Astrocyte (in vitro differentiated cells and primary cell): ENCODE results near the gene PARD3B. TPM values are rescaled to one million over a fixed set of nuclear protein-coding genes. Genes with fewer than 3 reads are reported as not detected.

Source experiments
- DNase-seq: peaks from one replicate; pipeline ENCODE4 v3.0.0-alpha.2; 2010; ENCODE audit warnings: low read depth
- FAIRE-seq: peaks from 2 replicates; lab custom pipeline; 2011; peaks lifted over from hg19 to GRCh38; lab: Jason Lieb, UNC
- H2AFZ ChIP-seq: 2 replicates; pipeline ENCODE4 v1.6.0; 2012; ENCODE audit warnings: low read depth, low read length, inconsistent platforms
- H3K27ac ChIP-seq: 2 replicates; pipeline ENCODE4 v1.5.1; 2011; ENCODE audit warnings: low read depth, low read length, inconsistent platforms
- H3K27me3 ChIP-seq: 2 replicates; pipeline ENCODE4 v1.6.0; 2011; ENCODE audit warnings: low read length, inconsistent platforms; ENCODE audit not compliant: insufficient read depth
- H3K36me3 ChIP-seq: 2 replicates; pipeline ENCODE4 v1.5.1; 2011; ENCODE audit warnings: low read length, inconsistent platforms; ENCODE audit not compliant: insufficient read depth
- H3K4me1 ChIP-seq: 2 replicates; pipeline ENCODE4 v1.5.1; 2011; ENCODE audit warnings: low read length, inconsistent platforms; ENCODE audit not compliant: insufficient read depth
- H3K4me2 ChIP-seq: 2 replicates; pipeline ENCODE4 v1.6.0; 2012; ENCODE audit warnings: low read length, inconsistent platforms
- H3K4me3 ChIP-seq: 2 replicates; pipeline ENCODE4 v1.5.1; 2011; ENCODE audit warnings: low read depth, mild to moderate bottlenecking, low read length, inconsistent platforms; ENCODE audit not compliant: insufficient read depth
- H3K79me2 ChIP-seq: 2 replicates; pipeline ENCODE4 v1.6.0; 2012; ENCODE audit warnings: mild to moderate bottlenecking, low read length, inconsistent platforms; ENCODE audit not compliant: insufficient read depth
- H3K9ac ChIP-seq: 2 replicates; pipeline ENCODE4 v1.6.0; 2012; ENCODE audit warnings: mild to moderate bottlenecking, low read length, inconsistent platforms
- H3K9me3 ChIP-seq: 2 replicates; pipeline ENCODE4 v1.5.1; 2012; ENCODE audit warnings: low read depth, mild to moderate bottlenecking, low read length, inconsistent platforms; ENCODE audit not compliant: insufficient read depth
- H4K20me1 ChIP-seq: 2 replicates; pipeline ENCODE4 v1.6.0; 2012; ENCODE audit warnings: low read length, inconsistent platforms; ENCODE audit not compliant: insufficient read depth
- H3K27ac Mint-ChIP-seq: one replicate; pipeline ENCODE4 v1.8.0; 2021; ENCODE audit warnings: mild to moderate bottlenecking, mixed read lengths; ENCODE audit not compliant: unreplicated experiment
- H3K27me3 Mint-ChIP-seq: one replicate; pipeline ENCODE4 v1.8.0; 2021; ENCODE audit warnings: low read depth, mixed read lengths; ENCODE audit not compliant: unreplicated experiment
- H3K36me3 Mint-ChIP-seq: one replicate; pipeline ENCODE4 v1.8.0; 2021; ENCODE audit warnings: low read depth, mixed read lengths; ENCODE audit not compliant: unreplicated experiment
- H3K4me1 Mint-ChIP-seq: one replicate; pipeline ENCODE4 v1.8.0; 2021; ENCODE audit warnings: low read depth, mixed read lengths; ENCODE audit not compliant: unreplicated experiment
- H3K4me3 Mint-ChIP-seq: one replicate; pipeline ENCODE4 v1.8.0; 2021; ENCODE audit warnings: mild to moderate bottlenecking, moderate library complexity, mixed read lengths; ENCODE audit not compliant: unreplicated experiment
- H3K9me3 Mint-ChIP-seq: one replicate; pipeline ENCODE4 v1.8.0; 2021; ENCODE audit warnings: mild to moderate bottlenecking, mixed read lengths; ENCODE audit not compliant: unreplicated experiment
- EZH2 ChIP-seq: IDR thresholded peaks from 2 replicates; pipeline ENCODE4 v1.6.1; 2012; ENCODE audit warnings: mild to moderate bottlenecking, low read length, inconsistent platforms; ENCODE audit not compliant: insufficient read depth
- total RNA-seq: library from RNA; stranded (reverse); gene quantifications from 2 replicates; pipeline ENCODE4 v1.2.1, GENCODE V29; 2021
- TF ChIP-seq, protein P1 (sequence below): IDR thresholded peaks from 2 replicates; pipeline ENCODE4 v1.5.1; 2011; ENCODE audit warnings: low read depth, mild to moderate bottlenecking, inconsistent platforms, low read length, moderate library complexity; ENCODE audit not compliant: insufficient read depth

PARD3B gene
- total RNA-seq, 1 donor from 2014 or later, result 6.5 TPM

- TF ChIP-seq EZH2, result no peak
- TF ChIP-seq, protein P1, sequence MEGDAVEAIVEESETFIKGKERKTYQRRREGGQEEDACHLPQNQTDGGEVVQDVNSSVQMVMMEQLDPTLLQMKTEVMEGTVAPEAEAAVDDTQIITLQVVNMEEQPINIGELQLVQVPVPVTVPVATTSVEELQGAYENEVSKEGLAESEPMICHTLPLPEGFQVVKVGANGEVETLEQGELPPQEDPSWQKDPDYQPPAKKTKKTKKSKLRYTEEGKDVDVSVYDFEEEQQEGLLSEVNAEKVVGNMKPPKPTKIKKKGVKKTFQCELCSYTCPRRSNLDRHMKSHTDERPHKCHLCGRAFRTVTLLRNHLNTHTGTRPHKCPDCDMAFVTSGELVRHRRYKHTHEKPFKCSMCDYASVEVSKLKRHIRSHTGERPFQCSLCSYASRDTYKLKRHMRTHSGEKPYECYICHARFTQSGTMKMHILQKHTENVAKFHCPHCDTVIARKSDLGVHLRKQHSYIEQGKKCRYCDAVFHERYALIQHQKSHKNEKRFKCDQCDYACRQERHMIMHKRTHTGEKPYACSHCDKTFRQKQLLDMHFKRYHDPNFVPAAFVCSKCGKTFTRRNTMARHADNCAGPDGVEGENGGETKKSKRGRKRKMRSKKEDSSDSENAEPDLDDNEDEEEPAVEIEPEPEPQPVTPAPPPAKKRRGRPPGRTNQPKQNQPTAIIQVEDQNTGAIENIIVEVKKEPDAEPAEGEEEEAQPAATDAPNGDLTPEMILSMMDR, result no peak
- no peak overlapping the region for H3K4me3 ChIP-seq
- Mint-ChIP-seq H3K4me3 (no peak overlapping the region), H3K27ac (no peak overlapping the region), H3K27me3 (no peaks in the 10 kb centered on the region), H3K36me3 (peaks cover 4% of the 10 kb centered on the region), H3K4me1 (peaks cover 10% of the 10 kb centered on the region), H3K9me3 (peaks cover 7% of the 10 kb centered on the region)
- no peak for FAIRE-seq
- H3K4me1 ChIP-seq, result no peaks in the 10 kb centered on the region
- no peaks in the 10 kb centered on the region for H4K20me1 ChIP-seq
- H2AFZ ChIP-seq, result no peak overlapping the region
- no peaks in the 10 kb centered on the region for H3K27me3 ChIP-seq
- H3K36me3 ChIP-seq, result no peaks in the 10 kb centered on the region
- H3K4me2 ChIP-seq, result no peak overlapping the region
- no peak overlapping the region for H3K9ac ChIP-seq
- no peaks in the 10 kb centered on the region for H3K9me3 ChIP-seq
- DNase-seq, result no peak
- H3K27ac ChIP-seq, result no peak overlapping the region
- H3K79me2 ChIP-seq, result no peaks in the 10 kb centered on the region
These were observed 106.8 kb downstream of the PARD3B start for GRCh38 chr2:204652063-204652462.

GRCh38 chr2:204654669-204655068 lies 109.4 kb downstream of the PARD3B start:
- H3K79me2 ChIP-seq, result no peaks in the 10 kb centered on the region
- H3K4me3 ChIP-seq, result no peak overlapping the region
- FAIRE-seq (no peak), DNase-seq (no peak)
- no peak overlapping the region for H3K4me2 ChIP-seq
- H2AFZ ChIP-seq, result no peak overlapping the region
- Mint-ChIP-seq H3K4me3 (no peak overlapping the region), H3K27ac (no peak overlapping the region), H3K4me1 (peaks cover 10% of the 10 kb centered on the region), H3K36me3 (peaks cover 4% of the 10 kb centered on the region), H3K27me3 (no peaks in the 10 kb centered on the region), H3K9me3 (peaks cover 7% of the 10 kb centered on the region)
- no peak for TF ChIP-seq EZH2
- TF ChIP-seq, protein P1, result no peak
- no peaks in the 10 kb centered on the region for H3K36me3 ChIP-seq
- no peak overlapping the region for H3K9ac ChIP-seq
- H4K20me1 ChIP-seq, result no peaks in the 10 kb centered on the region
- H3K9me3 ChIP-seq, result no peaks in the 10 kb centered on the region
- H3K27me3 ChIP-seq, result no peaks in the 10 kb centered on the region
- no peaks in the 10 kb centered on the region for H3K4me1 ChIP-seq
- H3K27ac ChIP-seq, result no peak overlapping the region

- peak; percentile 27 for DNase-seq
- Mint-ChIP-seq H3K9me3 (peaks cover 7% of the 10 kb centered on the region), H3K27ac (no peak overlapping the region), H3K27me3 (no peaks in the 10 kb centered on the region), H3K4me3 (no peak overlapping the region), H3K4me1 (peaks cover 10% of the 10 kb centered on the region), H3K36me3 (peaks cover 4% of the 10 kb centered on the region)
- no peaks in the 10 kb centered on the region for H3K9me3 ChIP-seq
- H4K20me1 ChIP-seq, result no peaks in the 10 kb centered on the region
- FAIRE-seq, result peak; percentile 56
- H3K4me3 ChIP-seq, result no peak overlapping the region
- no peak overlapping the region for H2AFZ ChIP-seq
- no peak overlapping the region for H3K27ac ChIP-seq
- H3K27me3 ChIP-seq, result no peaks in the 10 kb centered on the region
- no peaks in the 10 kb centered on the region for H3K4me1 ChIP-seq
- no peaks in the 10 kb centered on the region for H3K79me2 ChIP-seq
- H3K4me2 ChIP-seq, result no peak overlapping the region
- H3K9ac ChIP-seq, result no peak overlapping the region
- TF ChIP-seq, protein P1, result no peak
- no peak for TF ChIP-seq EZH2
- no peaks in the 10 kb centered on the region for H3K36me3 ChIP-seq
These were observed 109.8 kb downstream of the PARD3B start for GRCh38 chr2:204655101-204655500.
